IMR-90 (cell line): Measurements from ENCODE around the gene MTF1.

Experiments
- POLR2A ChIP-seq: IDR thresholded peaks from 2 replicates; pipeline ENCODE4 v1.6.1; 2012; ENCODE audit warnings: mild to moderate bottlenecking, low read depth, low read length
- SMC3 ChIP-seq: fragments of 150-350 bp; IDR thresholded peaks from 2 replicates; pipeline ENCODE4 v1.6.1; 2016; ENCODE audit warnings: low read depth, mild to moderate bottlenecking, antibody characterized with exemption, low read length, moderate library complexity
- TF ChIP-seq, protein P1 (sequence below): conservative IDR thresholded peaks from 2 replicates; pipeline ENCODE4 v1.5.1; 2012; ENCODE audit warnings: mild to moderate bottlenecking, low read depth, low read length, improper control_type of control experiment
- TF ChIP-seq, protein P2 (sequence below): fragments of 150-350 bp; IDR thresholded peaks from 2 replicates; pipeline ENCODE4 v1.6.1; 2017; ENCODE audit warnings: mild to moderate bottlenecking, antibody characterized with exemption, low read length, low read depth

- TF ChIP-seq POLR2A (no peak), SMC3 (no peak)
- TF ChIP-seq, protein P1, sequence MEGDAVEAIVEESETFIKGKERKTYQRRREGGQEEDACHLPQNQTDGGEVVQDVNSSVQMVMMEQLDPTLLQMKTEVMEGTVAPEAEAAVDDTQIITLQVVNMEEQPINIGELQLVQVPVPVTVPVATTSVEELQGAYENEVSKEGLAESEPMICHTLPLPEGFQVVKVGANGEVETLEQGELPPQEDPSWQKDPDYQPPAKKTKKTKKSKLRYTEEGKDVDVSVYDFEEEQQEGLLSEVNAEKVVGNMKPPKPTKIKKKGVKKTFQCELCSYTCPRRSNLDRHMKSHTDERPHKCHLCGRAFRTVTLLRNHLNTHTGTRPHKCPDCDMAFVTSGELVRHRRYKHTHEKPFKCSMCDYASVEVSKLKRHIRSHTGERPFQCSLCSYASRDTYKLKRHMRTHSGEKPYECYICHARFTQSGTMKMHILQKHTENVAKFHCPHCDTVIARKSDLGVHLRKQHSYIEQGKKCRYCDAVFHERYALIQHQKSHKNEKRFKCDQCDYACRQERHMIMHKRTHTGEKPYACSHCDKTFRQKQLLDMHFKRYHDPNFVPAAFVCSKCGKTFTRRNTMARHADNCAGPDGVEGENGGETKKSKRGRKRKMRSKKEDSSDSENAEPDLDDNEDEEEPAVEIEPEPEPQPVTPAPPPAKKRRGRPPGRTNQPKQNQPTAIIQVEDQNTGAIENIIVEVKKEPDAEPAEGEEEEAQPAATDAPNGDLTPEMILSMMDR: no peak
- TF ChIP-seq, protein P2, sequence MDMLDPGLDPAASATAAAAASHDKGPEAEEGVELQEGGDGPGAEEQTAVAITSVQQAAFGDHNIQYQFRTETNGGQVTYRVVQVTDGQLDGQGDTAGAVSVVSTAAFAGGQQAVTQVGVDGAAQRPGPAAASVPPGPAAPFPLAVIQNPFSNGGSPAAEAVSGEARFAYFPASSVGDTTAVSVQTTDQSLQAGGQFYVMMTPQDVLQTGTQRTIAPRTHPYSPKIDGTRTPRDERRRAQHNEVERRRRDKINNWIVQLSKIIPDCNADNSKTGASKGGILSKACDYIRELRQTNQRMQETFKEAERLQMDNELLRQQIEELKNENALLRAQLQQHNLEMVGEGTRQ: no peak
Observed at GRCh38 chr1:37845786-37846185, 13.6 kb downstream of the MTF1 start.
